ENCODE measurements around the gene C3orf38.
"Not testable (repeated sequence)": the region's sequence is repeated elsewhere in the genome, so short reads cannot be mapped to it uniquely, and the experiment has no call there.

C3orf38 gene

GRCh38 chr3:88149509-88150362, at the start of gene C3orf38:
Gene C3orf38, plus strand, starts transcription at chr3:88149959. Its CDS starts 94 bp downstream, at chr3:88150053.
- peak; percentile 87 for DNase-seq

- DNase-seq = no peak
Measured at GRCh38 chr3:88101142-88101541, 48.6 kb upstream of the C3orf38 start.

GRCh38 chr3:88105325-88105724, 44.4 kb upstream of the C3orf38 start:
- DNase-seq = no peak

GRCh38 chr3:88112289-88112688, 37.5 kb upstream of the C3orf38 start:
- no peak for DNase-seq

GRCh38 chr3:88113311-88114162, 36.2 kb upstream of the C3orf38 start:
- peak; percentile 79 for DNase-seq

GRCh38 chr3:88114878-88115549, 34.7 kb upstream of the C3orf38 start:
- peak; percentile 80 for DNase-seq

- no peak for DNase-seq
Measured at GRCh38 chr3:88117683-88118082, 32.1 kb upstream of the C3orf38 start.

- not testable (repeated sequence) for DNase-seq
Measured at GRCh38 chr3:88118603-88119002, 31.2 kb upstream of the C3orf38 start.

GRCh38 chr3:88123526-88123925, 26.2 kb upstream of the C3orf38 start:
- DNase-seq = no peak

GRCh38 chr3:88131695-88132094, 18.1 kb upstream of the C3orf38 start:
- no peak for DNase-seq

GRCh38 chr3:88132894-88133293, 16.9 kb upstream of the C3orf38 start:
- no peak for DNase-seq

GRCh38 chr3:88133711-88134263, 16.0 kb upstream of the C3orf38 start:
- no peak for DNase-seq

- DNase-seq = no peak
Measured at GRCh38 chr3:88137836-88138235, 11.9 kb upstream of the C3orf38 start.

GRCh38 chr3:88141458-88142083, 8.2 kb upstream of the C3orf38 start:
- no peak for DNase-seq

GRCh38 chr3:88142094-88142624, 7.6 kb upstream of the C3orf38 start:
- DNase-seq = peak; percentile 12

GRCh38 chr3:88147261-88147660, 2.5 kb upstream of the C3orf38 start:
- DNase-seq = no peak

GRCh38 chr3:88148651-88149050, 1.1 kb upstream of the C3orf38 start:
- DNase-seq = no peak

- peak; percentile 31 for DNase-seq
Measured at GRCh38 chr3:88149101-88149508, 654 bp upstream of the C3orf38 start.

GRCh38 chr3:88150371-88150770, 612 bp downstream of the C3orf38 start:
- peak; percentile 26 for DNase-seq

- DNase-seq = no peak
Measured at GRCh38 chr3:88150806-88151205, 1.0 kb downstream of the C3orf38 start.

GRCh38 chr3:88151358-88151757, 1.6 kb downstream of the C3orf38 start:
- peak; percentile 39 for DNase-seq

GRCh38 chr3:88152841-88153240, 3.1 kb downstream of the C3orf38 start:
- DNase-seq = no peak

All from activated CD4-positive, alpha-beta T cell treated with anti-CD3 and anti-CD28 coated beads, Interleukin-2, amount 50 U/mL, for 16 hours (primary cell).